Measurements from ENCODE around the gene OR9A4.
A peak's percentile ranks its signal among the peaks of the same experiment; 100 is the strongest.
"Not testable (repeated sequence)": the region's sequence is repeated elsewhere in the genome, so short reads cannot be mapped to it uniquely, and the experiment has no call there.

Gene OR9A4

DNA sequence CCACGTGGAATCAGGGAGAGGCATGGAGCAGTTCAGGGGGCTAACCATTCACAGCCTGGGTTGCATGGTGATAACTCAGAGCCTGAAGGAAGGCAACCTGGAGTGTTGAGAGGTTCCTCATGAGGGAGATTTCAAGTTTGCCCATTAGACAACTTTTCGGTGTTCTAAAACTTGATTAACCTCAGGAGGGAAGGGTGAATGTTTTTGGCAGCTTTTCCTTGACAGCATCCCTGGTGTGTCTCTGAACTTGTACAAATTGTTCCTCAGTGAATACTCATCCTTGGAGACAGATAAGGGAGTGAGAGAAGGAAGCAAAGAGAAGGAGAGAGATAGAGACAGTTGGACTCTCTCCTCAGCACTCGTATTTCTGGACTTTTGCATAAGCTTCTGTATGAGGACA, at the start of gene OR9A4:
OR9A4 (plus strand) TSS at position 301 of the 400 bp plus-strand sequence. CDS start 2,477 bp downstream, outside the sequence.
- DNase-seq = no peak

- DNase-seq = no peak
Observed at GRCh38 chr7:141866974-141867373, 49.2 kb upstream of the OR9A4 start.

DNA sequence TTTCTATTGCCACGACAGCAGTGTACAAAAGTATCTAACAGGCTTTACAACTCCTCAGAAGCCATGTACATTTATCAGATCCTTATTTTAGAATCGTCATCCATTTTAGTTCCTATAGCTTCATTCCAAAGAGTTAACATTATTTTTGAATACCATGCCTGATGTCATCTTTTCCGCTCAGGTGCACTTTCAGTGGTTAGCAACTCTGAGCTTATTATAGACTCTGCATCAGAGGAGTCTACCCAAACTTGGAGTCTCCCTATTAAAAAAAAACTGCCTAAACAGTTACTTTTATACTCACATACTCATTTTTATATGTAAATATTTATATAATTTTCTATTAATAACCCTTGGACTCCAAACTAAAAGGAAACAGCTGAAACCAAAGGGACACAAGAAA, 43.3 kb upstream of the OR9A4 start:
- DNase-seq = no peak

DNA sequence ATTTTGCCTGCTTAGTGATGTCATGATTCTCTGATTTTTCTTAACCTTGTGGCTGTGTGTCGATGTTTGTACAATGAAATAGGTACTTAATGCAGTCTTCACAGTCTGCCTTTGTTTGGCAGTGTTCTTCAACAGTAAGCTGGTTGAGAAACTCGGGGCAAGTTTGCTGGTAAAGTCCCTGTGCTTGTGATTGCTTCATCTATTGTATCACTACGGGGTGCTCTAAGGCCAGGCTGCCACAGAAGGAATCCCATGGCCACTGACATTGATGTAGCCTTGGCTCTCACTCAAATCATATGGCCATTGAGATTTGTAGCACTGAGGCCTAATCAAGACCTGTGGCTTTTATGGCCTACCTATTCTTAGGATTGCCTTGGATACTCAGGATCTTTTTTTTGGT, 41.4 kb upstream of the OR9A4 start:
- peak; percentile 50 for DNase-seq

GRCh38 chr7:141875453-141875852, 40.7 kb upstream of the OR9A4 start:
- DNase-seq = no peak

GRCh38 chr7:141876371-141876770, 39.8 kb upstream of the OR9A4 start:
- DNase-seq = no peak

DNA sequence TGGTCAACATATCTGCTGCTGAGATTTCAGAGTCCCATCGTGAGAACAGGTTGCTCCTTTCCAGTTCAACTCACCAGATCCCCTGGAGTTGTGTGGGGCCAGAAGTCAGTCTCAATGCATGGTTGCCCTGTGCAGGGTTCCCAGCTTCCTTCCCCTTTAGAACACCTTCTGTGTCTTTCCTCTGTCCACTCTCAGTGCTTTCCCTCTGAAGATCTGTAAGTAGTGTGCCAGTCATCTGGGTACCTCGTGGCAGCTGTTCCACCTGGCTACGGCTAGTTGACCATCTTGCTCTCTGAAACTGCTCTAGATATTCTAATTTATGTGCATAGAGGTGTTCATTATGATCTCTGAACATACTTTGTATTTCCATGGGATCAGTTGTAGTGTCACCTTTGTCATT, 38.8 kb upstream of the OR9A4 start:
- DNase-seq = no peak

- DNase-seq = no peak
Observed at GRCh38 chr7:141880960-141881359, 35.2 kb upstream of the OR9A4 start.

GRCh38 chr7:141884539-141885225, 31.5 kb upstream of the OR9A4 start:
- peak; percentile 72 for DNase-seq

- DNase-seq = peak; percentile 72
Observed at GRCh38 chr7:141889321-141889720, 26.9 kb upstream of the OR9A4 start.

GRCh38 chr7:141891336-141891735, 24.9 kb upstream of the OR9A4 start:
- DNase-seq = peak; percentile 21

DNA sequence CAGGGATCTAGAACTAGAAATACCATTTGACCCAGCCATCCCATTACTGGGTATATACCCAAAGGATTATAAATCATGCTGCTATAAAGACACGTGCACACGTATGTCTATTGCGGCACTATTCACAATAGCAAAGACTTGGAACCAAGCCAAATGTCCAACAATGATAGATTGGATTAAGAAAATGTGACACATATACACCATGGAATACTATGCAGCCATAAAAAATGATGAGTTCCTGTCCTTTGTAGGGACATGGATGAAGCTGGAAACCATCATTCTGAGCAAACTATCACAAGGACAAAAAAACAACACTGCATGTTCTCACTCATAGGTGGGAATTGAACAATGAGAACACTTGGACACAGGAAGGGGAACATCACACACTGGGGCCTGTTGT, 16.8 kb upstream of the OR9A4 start:
- DNase-seq = not testable (repeated sequence)

DNA sequence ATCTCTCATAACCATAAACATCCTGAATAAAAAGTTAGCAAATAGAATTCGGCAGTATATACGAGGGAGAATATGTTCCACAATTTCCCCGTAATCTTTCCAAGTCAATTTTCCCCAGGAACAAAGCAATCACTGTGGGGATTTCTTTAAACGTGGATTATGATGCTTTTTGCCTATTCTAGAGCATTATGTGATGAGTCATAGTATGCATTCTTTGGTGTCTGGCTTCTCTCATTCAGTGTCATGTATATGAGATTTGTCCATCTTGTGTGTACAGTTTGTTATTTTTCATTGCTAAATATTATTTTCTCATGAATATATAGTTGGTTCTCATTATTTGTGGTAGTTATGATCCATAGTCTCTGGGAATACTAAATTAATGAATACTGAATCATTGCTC, 9.9 kb upstream of the OR9A4 start:
- DNase-seq = no peak

GRCh38 chr7:141911391-141911790, 4.8 kb upstream of the OR9A4 start:
- no peak for DNase-seq

- DNase-seq = peak; percentile 37
Observed at GRCh38 chr7:141915565-141915964, 634 bp upstream of the OR9A4 start.

DNA sequence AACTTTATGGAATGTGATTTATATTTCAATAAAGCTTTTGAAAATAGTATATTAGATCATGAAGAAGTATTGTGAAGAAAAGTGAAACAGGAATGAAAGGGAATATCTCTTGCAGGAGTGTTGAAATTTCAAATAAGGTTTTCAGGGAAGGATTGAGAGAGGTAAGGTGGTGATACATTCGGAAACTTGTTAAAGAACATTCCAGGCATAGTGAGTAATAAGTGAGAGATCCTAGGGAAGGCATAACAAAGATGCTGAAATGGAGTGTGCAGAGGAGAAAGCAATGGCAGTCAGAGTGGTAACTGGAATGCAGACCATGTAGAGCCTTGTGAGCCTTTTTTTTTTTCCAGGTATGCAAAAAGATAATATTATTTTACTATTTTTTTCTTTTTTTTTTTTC, 4.1 kb downstream of the OR9A4 start:
- DNase-seq = no peak

DNA sequence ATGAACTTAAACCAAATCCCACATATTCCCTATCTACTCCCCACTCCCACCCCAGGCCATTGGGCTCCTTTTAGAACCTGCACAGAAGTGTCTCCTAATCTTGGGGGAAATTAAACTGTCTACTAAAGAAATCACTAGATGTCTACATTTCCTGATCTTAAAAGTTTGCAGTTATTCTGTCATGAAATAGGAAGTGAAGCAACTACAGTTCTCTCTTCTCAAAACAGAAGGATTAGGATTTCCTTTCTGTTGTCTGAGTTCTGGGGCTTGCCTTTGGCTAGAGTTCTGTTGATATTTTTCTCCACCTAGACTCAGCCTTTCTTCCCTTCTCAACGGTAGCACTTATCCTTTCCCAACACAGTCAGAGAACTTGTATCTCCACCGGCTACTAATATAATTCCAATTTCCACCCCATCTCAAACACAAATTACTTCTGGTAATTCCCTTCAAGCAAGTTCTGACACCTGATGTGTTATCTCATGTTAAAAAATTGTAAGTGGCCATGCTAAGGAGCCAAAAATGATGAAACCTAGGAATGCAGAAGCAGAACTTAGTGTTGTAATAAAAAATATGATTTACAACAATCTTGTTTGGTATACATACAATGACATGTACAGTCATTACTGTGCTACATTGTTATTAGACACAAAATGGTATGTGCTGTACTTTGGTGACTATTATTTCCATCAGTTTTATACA, 12.1 kb downstream of the OR9A4 start:
- peak; percentile 87 for DNase-seq

DNA sequence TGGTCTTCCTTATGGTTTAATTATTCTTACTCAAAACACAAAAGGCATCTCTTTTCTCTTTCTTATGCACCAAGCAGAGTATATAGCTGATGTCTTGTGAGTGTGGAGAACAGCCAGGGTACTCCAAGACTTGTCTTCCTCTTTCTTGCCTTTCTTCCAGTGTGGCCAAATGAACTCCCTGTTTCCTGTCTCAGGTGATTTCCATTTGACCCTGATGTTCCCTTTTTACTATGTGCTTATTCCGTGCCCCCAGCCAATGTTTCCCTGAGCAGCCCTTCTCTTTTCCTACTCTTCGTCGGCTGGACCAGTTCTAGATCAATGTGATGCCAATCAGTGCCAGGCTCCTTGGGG, 12.6 kb downstream of the OR9A4 start:
- peak; percentile 59 for DNase-seq

DNA sequence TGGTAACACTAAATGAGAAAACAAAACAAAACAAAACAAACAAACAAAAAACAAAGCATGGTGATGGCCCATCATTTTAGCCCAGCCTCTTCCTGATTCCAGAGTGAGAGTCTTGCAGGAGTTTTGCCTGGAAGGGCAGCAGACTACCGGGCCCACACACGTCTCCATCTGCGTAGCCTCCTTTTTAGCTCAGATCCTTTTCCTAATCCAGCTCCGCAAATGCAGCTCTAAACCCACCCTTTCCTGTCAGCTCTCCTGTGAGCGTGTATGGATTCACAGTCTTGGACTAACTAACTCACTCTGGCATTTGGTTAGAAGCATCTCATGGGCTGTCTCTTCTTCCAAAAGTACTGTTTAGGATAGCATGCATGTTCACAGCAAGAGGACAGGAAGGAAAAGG, 14.0 kb downstream of the OR9A4 start:
- DNase-seq = no peak

DNA sequence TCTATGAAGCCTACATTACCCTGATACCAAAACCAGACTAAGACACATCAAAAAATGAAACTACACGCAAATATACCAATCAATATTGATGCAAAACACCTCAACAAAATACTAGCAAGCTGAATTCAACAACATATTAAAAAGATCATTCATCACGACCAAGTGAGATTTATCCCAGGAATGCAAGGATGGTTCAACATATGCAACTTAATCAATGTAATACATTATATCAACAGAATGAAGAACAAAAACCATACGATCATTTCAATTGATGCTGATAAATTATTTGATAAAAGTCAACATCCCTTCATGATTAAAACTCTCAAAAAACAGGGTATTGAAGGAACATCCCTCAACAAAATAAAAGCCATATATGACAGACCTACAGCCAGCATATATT, 24.9 kb downstream of the OR9A4 start:
- DNase-seq = no peak

DNA sequence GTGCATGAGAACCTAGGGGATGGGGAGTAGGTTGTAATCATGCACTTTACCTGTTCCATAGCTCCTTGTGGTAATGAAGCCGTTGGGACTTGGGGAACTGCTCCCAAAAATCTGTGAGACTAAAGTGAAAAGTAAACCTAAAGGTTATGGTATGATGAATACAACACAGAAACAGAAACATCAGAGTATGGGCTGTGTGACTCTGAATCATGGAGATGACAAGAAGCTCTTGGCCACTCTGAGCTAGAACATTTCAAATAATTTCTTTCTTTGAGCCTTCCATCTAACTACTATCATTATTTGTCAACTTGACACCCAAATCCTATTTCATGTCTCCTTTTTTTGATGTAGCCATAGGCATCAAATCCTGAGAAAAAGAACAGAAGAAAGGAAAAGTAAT, 27.6 kb downstream of the OR9A4 start:
- DNase-seq = no peak

DNA sequence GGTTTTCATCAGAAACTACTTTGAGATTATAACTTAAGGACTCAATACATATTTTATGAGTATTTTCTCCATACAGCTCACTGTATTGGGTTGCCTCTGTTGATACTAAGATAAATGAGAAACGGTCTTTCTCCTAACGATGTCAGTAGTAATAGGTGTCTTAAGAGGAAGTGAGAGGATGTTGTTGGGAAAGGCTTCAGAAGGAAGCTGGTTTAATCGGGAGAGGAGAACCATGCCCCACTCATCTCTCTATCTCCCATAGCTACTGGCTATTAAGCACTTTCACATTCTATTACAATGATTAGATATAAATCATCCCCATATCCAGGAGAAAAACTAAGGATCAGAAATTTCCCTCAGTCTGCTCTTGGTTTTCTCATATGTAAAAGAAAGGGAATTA, 28.6 kb downstream of the OR9A4 start:
- DNase-seq = peak; percentile 55

DNA sequence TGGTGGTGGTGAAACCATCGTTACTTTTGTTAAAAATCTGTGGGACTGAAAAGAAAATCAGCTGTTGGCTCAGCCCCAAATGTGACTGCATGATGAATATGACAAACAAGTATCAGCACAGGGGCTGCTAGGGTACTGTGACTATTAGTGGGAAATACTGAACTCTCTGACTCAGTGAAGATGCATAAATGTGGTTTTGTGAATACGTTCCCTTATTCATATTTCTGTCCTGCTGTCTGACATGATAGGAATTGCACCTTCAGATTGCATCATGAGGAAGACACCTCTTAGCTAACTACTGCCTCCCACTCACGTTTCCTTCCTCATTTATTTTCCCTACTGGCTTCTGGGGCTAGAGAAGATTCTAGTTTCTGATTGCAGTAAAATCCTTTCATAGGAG, 29.2 kb downstream of the OR9A4 start:
- DNase-seq = peak; percentile 90

DNA sequence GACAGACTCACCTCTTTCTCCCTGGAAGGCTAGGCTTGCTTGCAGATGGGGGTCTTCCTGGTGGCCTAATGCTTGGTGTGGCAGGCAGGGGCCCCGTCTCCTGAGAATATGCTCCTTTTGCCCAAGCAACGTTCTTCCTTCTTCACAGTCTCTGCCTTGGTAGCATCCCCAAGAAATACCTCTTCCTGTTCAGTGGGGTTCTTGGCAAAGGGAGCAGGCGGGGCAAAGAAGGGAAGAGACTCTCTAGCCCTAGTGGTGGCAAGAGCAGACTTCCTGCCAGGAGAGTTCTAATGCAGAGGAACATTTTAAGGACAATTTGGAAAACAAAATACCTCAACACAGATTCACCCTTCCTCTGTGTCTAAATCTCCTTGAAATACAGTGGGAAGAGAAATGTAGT, 30.6 kb downstream of the OR9A4 start, which contains the start of gene CLEC5A:
CLEC5A (minus strand) TSS at position 179 of the 400 bp plus-strand sequence. CDS start 682 bp downstream, outside the sequence.
- no peak for DNase-seq

DNA sequence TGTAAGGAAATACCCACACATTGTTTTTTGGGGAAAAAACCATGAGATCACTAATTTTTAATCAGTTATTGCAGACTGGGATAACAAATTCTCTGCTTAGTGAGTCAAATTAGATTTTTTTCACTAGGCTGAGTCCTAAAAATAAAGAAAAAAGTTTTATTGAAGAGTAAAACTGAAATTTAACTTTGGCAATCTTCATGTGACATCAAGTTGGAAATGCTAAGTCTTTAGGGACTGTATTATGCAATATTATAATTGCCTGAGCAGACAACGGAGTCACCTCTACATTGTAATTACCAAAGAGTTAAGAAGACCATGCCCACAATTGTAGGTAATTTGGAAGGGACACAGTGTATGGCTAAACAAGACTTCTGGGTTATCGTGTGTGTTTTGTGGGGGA, 32.8 kb downstream of the OR9A4 start:
- peak; percentile 73 for DNase-seq

Measured in MV-4-11 (cell line).